CD4-positive, alpha-beta T cell treated with Interleukin-21 for 1 hour (primary cell): ENCODE data around the gene CENPW.

ENCODE experiments used
- DNase-seq: peaks from one replicate; pipeline ENCODE4 v3.0.0-alpha.2; 2020

Gene CENPW

DNA sequence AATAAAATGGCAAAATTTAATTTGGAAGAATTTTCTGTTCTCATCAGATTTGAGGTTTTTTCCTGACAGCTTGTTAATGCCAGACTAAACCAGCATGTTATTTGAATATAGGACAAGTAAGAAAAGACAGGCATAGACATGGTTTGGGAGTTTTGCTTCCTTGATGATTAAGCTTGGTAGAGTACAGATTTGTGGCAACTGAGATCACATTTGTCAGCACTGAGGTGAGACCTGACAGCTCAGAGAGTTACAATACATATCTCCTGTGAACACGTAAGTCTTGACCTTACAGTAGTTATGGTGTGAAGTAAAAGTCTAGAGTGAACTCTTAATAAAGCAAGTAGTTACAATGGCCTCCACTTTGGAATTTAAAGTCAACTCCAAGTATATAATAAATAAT lies 34.5 kb downstream of the CENPW start:
- DNase-seq, result no peak

DNA sequence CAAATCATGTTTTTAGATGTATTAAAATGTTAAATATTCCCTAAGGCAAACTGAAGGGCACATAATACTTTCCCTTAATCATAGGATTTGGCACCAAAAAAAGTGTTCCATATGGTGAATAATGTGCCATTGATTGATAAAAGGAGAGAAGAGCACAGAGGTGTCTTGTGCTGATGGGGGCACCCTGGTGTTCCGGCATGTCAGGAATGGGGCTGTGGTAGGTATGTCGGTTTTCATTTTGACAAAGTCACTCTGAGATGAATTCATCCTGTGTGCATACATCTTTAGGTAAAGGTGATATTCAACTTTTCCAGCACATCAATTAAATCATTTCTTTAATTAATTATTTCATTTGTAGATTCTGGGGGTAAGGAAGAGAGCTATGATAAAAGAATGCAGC lies 36.8 kb downstream of the CENPW start:
- no peak for DNase-seq

GRCh38 chr6:126377594-126378153 lies 37.8 kb downstream of the CENPW start:
- DNase-seq, result no peak

- no peak for DNase-seq
Observed at GRCh38 chr6:126380072-126380583, 40.2 kb downstream of the CENPW start.

DNA sequence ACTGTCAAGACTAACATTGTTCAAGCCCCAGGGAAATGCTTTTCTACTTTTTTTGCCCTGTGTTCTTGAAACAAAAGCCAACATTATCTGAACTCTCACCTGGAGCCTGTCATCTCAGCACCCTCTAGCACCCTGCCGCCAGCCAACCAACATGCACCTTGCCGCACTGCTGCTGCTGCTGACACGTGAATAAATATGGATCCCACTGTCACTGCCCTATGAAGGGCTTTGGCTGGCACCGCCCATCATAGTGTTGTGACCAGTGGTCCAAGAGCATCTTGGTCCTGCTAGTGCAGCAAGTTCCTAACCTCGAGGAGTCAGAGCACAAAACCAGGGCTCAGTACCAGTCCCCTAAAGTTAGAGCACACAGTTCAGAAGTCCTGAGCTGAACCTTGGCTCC lies 41.6 kb downstream of the CENPW start:
- no peak for DNase-seq

DNA sequence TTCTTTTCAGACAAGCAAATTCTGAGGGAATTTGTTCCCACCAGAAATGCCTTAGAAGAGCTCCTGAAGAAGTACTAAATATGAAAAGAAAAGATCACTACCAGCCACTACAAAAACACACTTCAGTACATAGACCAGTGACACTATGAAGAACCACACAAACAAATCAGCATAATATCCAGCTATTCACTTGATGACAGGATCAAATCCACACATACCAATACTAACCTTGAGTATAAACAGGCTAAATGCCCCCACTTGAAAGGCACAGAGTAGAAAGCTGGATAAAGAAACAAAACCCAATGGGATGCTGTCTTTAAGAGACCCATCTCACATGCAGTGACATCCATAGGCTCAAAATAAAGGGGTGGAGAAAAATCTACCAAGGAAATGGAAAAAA lies 43.3 kb downstream of the CENPW start:
- no peak for DNase-seq

DNA sequence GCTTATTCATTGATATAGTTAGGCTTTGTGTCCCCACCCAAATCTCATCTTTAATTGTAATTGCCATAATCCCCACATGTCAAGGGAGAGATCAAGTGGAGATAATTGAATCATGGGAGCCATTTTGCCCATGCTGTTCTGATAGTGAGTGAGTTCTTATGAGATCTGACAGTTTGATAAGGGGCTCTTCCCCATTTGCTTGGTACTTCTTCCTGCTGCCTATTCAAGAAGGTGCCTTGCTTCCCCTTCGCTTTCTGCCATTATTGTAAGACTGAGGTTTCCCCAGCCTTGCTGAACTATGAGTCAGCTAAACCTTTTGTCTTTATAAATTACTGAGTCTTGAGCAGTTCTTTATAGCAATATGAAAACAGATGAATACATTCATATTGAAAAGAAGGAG lies 45.6 kb downstream of the CENPW start:
- no peak for DNase-seq

GRCh38 chr6:126388104-126388598 lies 48.2 kb downstream of the CENPW start:
- DNase-seq, result no peak

- no peak for DNase-seq
Observed at GRCh38 chr6:126396131-126396530, 56.2 kb downstream of the CENPW start.
